Natural killer cell (primary cell): ENCODE measurements around the gene BMERB1. TPM values are rescaled to one million over a fixed set of nuclear protein-coding genes. Genes with fewer than 3 reads are reported as not detected.

Source experiments
- ATAC-seq, 3 donors: fragments of 150-1000 bp in 2 of 3; fragments of 200-7000 bp in 1 of 3; cut with Tn5 transposase; 1 replicate in 1 of 3; 2 replicates in 2 of 3; pipeline ENCODE4 v1.10.0; 2021; ENCODE audit warnings: mild to moderate bottlenecking in 2 of 3, moderate library complexity in 2 of 3
- DNase-seq, 2 donors: peaks; one replicate each; pipeline versions ENCODE4 v3.0.0 to v3.0.0-alpha.2; 2013 to 2021; ENCODE audit warnings: mixed read lengths in 1 of 2
- H3K27ac ChIP-seq: one replicate; pipeline ENCODE4 v1.5.1; 2013; ENCODE audit warnings: mild to moderate bottlenecking, low read length
- H3K27me3 ChIP-seq: one replicate; pipeline ENCODE4 v1.6.1; 2013; ENCODE audit warnings: low read length; ENCODE audit not compliant: control insufficient read depth, insufficient read depth
- H3K36me3 ChIP-seq: one replicate; pipeline ENCODE4 v1.6.1; 2013; ENCODE audit warnings: low read length; ENCODE audit not compliant: control insufficient read depth, insufficient read depth
- H3K4me1 ChIP-seq: one replicate; pipeline ENCODE4 v1.6.1; 2013; ENCODE audit warnings: low read length; ENCODE audit not compliant: control insufficient read depth, insufficient read depth
- H3K4me3 ChIP-seq: one replicate; pipeline ENCODE4 v1.5.1; 2013; ENCODE audit warnings: low read length
- H3K9me3 ChIP-seq: one replicate; pipeline ENCODE4 v1.6.1; 2013; ENCODE audit warnings: low read length; ENCODE audit not compliant: control insufficient read depth, insufficient read depth
- H3K27ac Mint-ChIP-seq, 2 donors: one replicate each; pipeline ENCODE4 v1.8.0; 2022; ENCODE audit warnings: mild to moderate bottlenecking in 2 of 2, mixed read lengths in 2 of 2, moderate library complexity in 1 of 2
- H3K27me3 Mint-ChIP-seq, 2 donors: one replicate each; pipeline ENCODE4 v1.8.0; 2022; ENCODE audit warnings: low read depth in 2 of 2, mixed read lengths in 2 of 2
- H3K36me3 Mint-ChIP-seq: one replicate; pipeline ENCODE4 v1.8.0; 2022; ENCODE audit warnings: mixed read lengths
- H3K4me1 Mint-ChIP-seq, 2 donors: one replicate each; pipeline ENCODE4 v1.8.0; 2022; ENCODE audit warnings: mixed read lengths in 2 of 2
- H3K4me3 Mint-ChIP-seq: one replicate; pipeline ENCODE4 v1.8.0; 2022; ENCODE audit warnings: mild to moderate bottlenecking, moderate library complexity, mixed read lengths
- H3K9me3 Mint-ChIP-seq, 2 donors: one replicate each; pipeline ENCODE4 v1.8.0; 2022; ENCODE audit warnings: mixed read lengths in 2 of 2
- CTCF ChIP-seq: fragments of 200-600 bp; IDR thresholded peaks from one replicate; pipeline ENCODE4 v1.8.0; 2022; ENCODE audit warnings: antibody characterized with exemption
- WGBS: methylation state at CpG from one replicate; pipeline ENCODE4 v1.1.7; 2013; ENCODE audit warnings: missing lambda C conversion rate; ENCODE audit not compliant: insufficient coverage; 5-methylcytosine and 5-hydroxymethylcytosine counted together
- intact Hi-C: fragments of 100-400 bp; cut with micrococcal nuclease; formaldehyde crosslinking; loops from one replicate; pipeline ENCODE4 v1.14.2; 2022
- total RNA-seq, 4 donors: library from RNA; stranded (reverse); fragments of 120-200 nt in 1 of 4; gene quantifications; one replicate each; pipeline versions ENCODE4 v1.2.3 to v1.2.4, GENCODE V29; 2013 to 2022

Gene BMERB1
- total RNA-seq, 3 donors from 2014 or later (not counting 1 experiment from before 2014, with no cell fraction given) = 3.7 to 6.7 (median 4.5) TPM

DNA sequence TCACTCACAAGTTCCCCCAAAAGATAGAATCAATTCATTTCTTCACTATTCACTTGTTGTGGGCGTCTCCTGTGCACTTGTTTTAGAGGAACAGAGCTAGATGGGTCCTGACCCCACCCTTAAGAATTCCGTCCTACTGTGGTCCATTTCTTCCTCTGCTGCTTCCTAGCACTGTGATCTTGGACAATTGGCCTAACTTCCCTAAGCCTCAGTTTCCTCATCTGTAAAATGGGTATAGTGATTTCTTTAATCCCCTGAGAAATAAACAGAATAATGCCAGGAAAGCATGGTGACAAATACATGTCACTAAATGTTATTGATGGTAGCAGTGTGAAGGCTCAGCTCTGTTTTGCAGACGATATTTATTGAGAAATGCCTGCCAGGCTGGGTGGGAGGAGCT, 9.9 kb downstream of the BMERB1 start:
- 90% methylated on average over 3 of the region's 3 CpGs for WGBS
- H3K27ac Mint-ChIP-seq = no peak overlapping the region
- H3K36me3 ChIP-seq = no peaks in the 10 kb centered on the region
- no peak overlapping the region for H3K4me3 ChIP-seq
- intact Hi-C loops = no loop called here
- DNase-seq = no peak
- H3K4me3 Mint-ChIP-seq = no peak overlapping the region
- H3K27ac ChIP-seq = no peak overlapping the region
- no peaks in the 10 kb centered on the region for H3K9me3 ChIP-seq
- no peak for ATAC-seq
- H3K4me1 ChIP-seq = no peaks in the 10 kb centered on the region
- TF ChIP-seq CTCF = no peak
- H3K36me3 Mint-ChIP-seq = no peaks in the 10 kb centered on the region
- H3K27me3 Mint-ChIP-seq = peaks cover 0 to 3% of the 10 kb centered on the region in 2 donors
- H3K9me3 Mint-ChIP-seq = peaks cover 2 to 4% of the 10 kb centered on the region in 2 donors
- H3K27me3 ChIP-seq = no peaks in the 10 kb centered on the region
- H3K4me1 Mint-ChIP-seq = no peaks in the 10 kb centered on the region

GRCh38 chr16:15445450-15445849, 11.1 kb downstream of the BMERB1 start:
- intact Hi-C loops = no loop called here
- Mint-ChIP-seq H3K4me3 (no peak overlapping the region), H3K36me3 (no peaks in the 10 kb centered on the region), H3K9me3 (peaks cover 2 to 4% of the 10 kb centered on the region in 2 donors), H3K4me1 (no peaks in the 10 kb centered on the region), H3K27ac (no peak overlapping the region), H3K27me3 (peaks cover 0 to 3% of the 10 kb centered on the region in 2 donors)
- Histone ChIP-seq H3K27me3 (no peaks in the 10 kb centered on the region), H3K36me3 (no peaks in the 10 kb centered on the region), H3K4me1 (no peaks in the 10 kb centered on the region), H3K4me3 (no peak overlapping the region), H3K9me3 (no peaks in the 10 kb centered on the region), H3K27ac (no peak overlapping the region)
- no peak for TF ChIP-seq CTCF
- 86% methylated on average over 1 of the region's 1 CpG for WGBS
- no peak for DNase-seq
- no peak for ATAC-seq

- Mint-ChIP-seq H3K4me1 (no peaks in the 10 kb centered on the region), H3K27me3 (peaks cover 0 to 3% of the 10 kb centered on the region in 2 donors), H3K36me3 (no peaks in the 10 kb centered on the region), H3K4me3 (no peak overlapping the region), H3K27ac (no peak overlapping the region), H3K9me3 (peaks cover 2 to 4% of the 10 kb centered on the region in 2 donors)
- WGBS = 93% methylated on average over 5 of the region's 5 CpGs
- intact Hi-C loops = no loop called here
- no peak overlapping the region for H3K4me3 ChIP-seq
- DNase-seq (no peak), ATAC-seq (no peak)
- TF ChIP-seq CTCF = no peak
- no peaks in the 10 kb centered on the region for H3K9me3 ChIP-seq
- H3K4me1 ChIP-seq = no peaks in the 10 kb centered on the region
- no peaks in the 10 kb centered on the region for H3K36me3 ChIP-seq
- H3K27ac ChIP-seq = no peak overlapping the region
- no peaks in the 10 kb centered on the region for H3K27me3 ChIP-seq
These were observed 12.5 kb downstream of the BMERB1 start for GRCh38 chr16:15446901-15447300.

GRCh38 chr16:15450624-15451023, 16.2 kb downstream of the BMERB1 start:
- Mint-ChIP-seq H3K9me3 (no peaks in the 10 kb centered on the region), H3K4me1 (no peaks in the 10 kb centered on the region), H3K36me3 (no peaks in the 10 kb centered on the region), H3K27me3 (peaks cover 3 to 6% of the 10 kb centered on the region in 2 donors), H3K4me3 (no peak overlapping the region), H3K27ac (no peak overlapping the region)
- Histone ChIP-seq H3K36me3 (no peaks in the 10 kb centered on the region), H3K27me3 (no peaks in the 10 kb centered on the region), H3K4me3 (no peak overlapping the region), H3K4me1 (no peaks in the 10 kb centered on the region), H3K27ac (no peak overlapping the region), H3K9me3 (no peaks in the 10 kb centered on the region)
- DNase-seq (no peak), ATAC-seq (no peak)
- TF ChIP-seq CTCF = no peak
- intact Hi-C loops = no loop called here
- 92% methylated on average over 6 of the region's 6 CpGs for WGBS
